Stimulated activated CD4-positive, alpha-beta T cell treated with anti-CD3 and anti-CD28 coated beads, Interleukin-1b, Interleukin-23, amount 100 ng/mL, for 1 hour (primary cell): Measurements from ENCODE around the gene STEAP2.

ENCODE experiments used
- DNase-seq, 2 donors: peaks; one replicate each; pipeline ENCODE4 v3.0.0-alpha.2; 2020; ENCODE audit warnings: low read depth in 2 of 2

The STEAP2 gene

DNA sequence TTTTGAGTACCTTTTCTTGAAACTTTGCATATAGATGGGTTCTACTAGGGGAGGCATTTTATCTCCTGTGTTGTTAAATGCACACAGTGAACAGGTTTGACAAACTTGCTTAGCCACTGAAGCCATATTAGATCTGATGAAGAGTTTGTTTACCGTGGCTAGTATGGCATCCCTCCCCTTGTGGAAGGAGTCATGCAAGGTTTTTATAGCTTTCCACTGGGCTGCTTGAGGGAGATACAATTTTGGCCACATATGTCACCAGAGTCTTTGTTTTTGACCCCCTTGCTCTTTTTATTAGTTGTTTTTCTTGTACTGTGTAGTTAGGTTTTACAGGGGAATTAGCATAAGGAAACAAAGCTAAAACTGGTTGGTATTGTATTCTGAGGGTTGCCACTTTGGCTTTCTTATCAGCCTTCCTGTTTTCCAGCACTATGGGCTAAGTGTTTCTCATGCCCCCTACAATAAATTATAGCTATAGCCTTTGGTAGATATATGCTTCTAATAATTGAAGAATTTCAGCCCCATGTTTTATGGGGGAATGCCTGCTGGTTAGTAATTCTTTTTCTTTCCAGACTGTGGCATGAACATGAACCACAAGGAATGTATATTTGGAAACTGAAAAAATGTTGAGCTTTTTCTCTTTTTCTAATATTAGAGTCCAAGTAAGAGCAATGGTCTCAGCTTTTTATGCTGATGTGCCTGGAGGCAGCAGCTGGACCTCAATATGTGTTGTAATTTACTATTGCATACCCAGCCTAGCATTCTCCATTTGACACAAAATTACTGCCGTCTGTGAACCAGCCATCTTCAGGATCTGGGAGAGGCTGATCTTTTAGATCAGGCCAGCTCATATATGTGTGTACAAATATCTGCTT lies 18.4 kb upstream of the STEAP2 start:
- no peak for DNase-seq

DNA sequence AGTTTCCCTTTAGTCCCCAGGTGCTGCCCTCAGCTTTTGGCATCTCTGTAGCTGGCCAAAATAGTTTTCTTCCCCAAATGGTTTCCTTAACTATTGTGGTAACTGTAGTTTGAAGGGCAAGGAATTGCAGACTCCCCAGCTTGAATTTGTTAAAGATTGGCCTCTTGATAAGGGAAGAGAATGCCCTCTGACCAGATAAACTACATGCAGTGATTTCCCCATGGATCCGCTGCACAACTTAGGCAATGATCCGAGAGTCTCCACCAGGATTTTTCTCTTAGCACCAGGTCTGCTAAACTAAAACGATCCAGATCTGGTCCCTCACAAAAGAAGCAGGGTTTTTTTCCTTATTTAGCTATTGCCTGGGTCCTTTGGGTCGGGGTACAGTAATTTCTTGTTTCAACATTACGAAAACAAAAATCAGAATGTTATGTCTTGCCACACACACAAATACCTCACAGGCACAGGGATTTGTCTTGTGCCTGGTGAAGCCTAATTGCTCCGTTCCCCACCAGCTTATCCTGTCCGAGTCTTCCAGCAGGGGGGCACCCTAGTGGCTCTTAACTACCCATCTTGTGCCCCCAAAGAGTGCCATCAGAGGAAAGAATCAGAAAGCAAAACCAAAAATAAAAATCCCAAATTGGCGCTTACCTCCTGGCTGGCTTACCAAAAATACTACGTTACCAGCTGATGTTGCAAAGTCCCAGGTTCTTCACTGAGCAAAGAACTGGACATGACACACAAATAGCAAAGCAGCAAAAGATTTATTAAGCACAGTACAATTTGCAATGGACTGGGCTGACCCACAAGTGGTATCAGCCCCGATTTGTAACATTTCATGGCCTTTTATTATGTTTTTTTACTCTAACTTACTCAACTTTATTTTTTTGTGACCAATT lies 16.4 kb upstream of the STEAP2 start:
- no peak for DNase-seq

DNA sequence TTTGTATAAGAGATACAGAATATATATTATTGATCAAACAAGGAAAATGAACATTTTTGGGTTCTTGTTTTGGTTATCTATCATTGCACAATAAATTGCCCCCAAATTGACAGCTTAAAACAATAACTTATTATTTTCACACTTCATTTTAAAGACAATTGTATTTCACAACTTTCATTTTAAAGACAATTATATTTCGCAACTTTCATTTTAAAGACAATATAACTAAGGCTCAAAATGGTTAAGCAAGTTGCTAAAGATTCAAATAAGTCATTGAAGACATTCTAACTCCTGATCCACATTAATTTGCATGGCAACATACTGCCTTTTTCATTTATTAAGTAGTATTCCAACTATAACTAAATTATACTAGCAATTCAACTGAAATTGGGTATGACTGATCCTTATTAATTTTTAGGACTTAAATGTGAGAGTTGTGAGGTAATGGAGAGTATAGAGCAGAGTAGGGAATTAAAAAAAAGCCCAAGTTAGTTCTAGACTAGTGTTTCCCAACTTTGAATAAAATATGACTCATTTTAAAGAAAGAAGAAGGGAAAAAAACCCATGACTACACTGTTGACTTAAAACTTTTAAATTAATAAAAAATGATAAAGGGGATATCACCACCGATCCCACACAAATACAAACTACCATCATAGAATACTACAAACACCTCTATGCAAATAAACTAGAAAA lies 9.9 kb upstream of the STEAP2 start:
- no peak for DNase-seq

DNA sequence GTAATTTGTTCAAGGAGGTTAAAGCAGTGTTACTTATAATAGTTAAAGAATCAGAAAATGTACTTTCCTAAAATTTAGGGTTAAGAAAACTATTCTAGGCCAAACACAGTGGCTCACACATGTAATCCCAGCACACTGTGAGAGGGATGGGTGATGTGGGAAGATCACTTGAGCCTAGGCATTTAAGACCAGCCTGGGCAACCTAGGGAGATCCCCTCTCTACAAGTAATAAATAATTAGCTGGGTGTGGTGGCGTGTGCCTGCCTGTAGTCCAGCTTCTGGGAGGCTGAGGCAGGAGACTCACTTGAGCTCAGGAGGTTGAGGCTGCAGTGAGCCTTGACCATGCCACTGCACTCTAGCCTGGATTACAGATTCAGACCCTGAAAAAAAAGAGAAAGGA lies 3.6 kb upstream of the STEAP2 start:
- DNase-seq, result no peak

DNA sequence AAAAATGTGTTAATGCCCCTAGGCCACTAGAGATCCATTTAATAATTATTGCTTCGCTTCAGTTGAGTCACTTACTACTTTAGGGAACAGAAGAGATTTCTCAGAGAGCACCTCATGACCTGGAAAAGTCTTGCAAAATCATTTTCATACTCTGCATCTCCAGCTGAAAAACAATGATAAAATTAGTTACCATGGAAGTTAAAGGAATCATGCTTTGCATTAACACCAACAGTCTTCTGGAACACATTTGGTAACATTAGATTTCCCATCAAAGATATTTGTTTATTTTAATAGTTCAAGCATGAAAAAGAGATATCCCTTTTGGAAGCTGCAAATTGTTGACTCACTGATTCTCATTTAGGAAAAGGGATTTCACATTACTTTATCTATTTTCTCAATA lies 1.8 kb upstream of the STEAP2 start:
- no peak for DNase-seq

DNA sequence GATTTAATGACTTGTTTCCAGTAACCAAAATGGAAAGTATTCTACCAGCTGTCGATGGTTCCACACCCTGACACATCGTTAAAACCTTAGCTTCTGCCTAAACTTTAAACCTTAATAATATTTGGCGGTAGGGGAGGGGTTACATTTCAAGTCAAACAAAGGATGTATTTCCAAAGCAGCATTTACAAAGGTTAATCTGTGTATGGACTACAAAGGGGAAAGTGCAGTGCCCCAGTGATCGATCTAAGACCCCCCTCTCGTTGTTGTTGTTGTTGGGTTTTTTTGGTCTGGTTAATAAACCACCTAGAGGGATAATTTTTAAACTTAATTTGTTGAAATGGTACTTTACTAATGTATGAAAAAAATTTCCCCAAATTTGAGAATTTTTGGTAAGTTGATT lies 1.1 kb upstream of the STEAP2 start:
- DNase-seq, result no peak

DNA sequence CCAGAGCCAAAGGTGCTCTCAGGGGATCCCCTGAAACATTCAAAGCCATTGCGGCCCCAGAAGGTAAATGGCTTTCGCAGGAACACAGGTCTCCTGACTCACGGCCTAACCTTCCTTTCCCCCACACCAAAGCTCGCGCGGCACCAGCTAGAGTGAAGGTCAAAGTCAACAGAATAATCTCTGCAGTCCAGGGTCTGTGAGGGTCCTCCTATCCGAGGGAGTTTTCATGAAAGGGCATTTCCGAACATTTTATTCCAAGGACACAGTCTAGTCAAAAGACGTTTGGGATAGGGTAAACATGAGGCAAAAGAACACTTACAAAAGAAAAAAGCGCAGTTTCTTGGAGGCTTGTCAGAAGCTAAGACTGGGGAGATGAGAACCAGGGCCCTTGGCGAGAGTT lies 559 bp upstream of the STEAP2 start:
- no peak for DNase-seq

DNA sequence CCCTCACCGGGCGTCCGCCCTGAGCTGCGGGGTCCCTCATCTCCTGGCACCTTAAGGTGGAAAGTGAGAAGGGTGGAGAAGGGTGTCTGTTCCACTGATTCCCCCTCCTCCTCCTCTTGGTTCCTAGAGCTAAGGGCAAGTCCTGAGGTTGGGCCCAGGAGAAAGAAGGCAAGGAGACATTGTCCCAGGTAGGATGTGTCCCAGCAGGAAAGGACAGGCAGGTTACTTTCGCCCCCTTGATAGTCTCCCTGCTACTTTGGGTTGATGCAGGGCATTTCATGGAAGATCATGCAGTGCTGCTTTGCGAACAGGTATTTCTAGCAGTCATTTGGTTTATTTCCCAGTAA lies 582 bp downstream of the STEAP2 start:
- DNase-seq, result no peak

DNA sequence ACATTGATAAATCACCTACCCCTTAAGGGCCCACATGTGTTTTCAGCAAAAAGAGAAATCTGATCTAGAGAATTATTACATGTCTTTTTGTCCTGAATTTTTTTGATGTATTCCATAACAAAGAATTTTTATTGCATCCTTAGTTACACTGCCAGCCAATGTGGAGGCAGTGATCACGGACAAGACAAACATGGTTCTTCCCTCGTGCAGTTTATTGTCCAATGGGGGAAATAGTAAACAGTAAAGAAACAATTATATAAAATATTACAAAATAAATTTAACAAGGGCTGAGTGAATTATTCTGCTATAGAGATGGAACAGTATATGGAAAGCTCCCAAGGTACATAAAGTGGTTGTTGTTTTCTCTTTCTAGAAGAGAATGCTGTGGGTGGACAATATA lies 2.0 kb downstream of the STEAP2 start:
- no peak for DNase-seq

DNA sequence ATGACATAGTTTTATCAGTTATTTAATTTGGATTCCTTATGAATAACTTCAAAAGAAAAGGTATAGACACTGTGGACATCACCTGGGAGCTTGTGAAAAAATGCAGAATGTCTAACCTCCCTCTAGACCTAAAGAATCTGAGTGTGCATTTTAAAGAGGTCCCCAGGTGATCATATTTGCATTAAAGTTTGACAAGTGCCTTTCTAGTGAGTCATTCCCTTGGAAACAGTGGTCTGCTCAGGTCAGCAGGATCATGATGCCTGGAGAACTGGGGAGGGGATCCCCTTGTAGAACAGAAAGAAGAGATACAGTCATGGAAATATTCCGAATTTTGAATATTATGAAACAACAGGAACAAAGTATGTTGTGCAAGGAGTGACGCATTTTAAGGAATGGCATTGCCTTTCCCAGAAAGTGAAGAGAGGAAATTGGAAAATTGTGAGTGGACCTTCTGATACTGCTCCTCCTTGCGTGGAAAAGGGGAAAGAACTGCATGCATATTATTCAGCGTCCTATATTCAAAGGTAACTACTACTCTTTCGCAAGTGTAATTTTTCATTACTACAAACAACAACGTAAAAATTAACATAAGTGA lies 4.6 kb downstream of the STEAP2 start:
- no peak for DNase-seq

DNA sequence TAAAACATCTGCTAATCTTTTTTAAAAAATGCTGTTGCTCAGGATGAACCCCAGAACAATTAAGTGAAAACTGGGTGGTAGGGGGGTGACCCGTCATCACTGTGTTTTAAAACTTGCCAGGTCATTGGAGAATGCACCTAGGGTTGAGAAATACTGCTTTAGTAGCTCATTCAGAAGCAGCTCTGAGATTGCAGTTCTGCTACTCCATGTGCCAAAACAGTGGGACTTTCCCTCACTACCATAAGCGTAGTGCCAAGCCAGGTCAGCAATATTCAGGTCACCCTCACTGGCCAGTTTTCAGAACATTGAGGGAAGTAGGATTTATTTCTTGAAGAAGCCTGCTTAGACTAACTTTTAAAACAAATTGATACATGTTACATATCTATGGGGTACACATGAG lies 5.2 kb downstream of the STEAP2 start:
- DNase-seq, result no peak

DNA sequence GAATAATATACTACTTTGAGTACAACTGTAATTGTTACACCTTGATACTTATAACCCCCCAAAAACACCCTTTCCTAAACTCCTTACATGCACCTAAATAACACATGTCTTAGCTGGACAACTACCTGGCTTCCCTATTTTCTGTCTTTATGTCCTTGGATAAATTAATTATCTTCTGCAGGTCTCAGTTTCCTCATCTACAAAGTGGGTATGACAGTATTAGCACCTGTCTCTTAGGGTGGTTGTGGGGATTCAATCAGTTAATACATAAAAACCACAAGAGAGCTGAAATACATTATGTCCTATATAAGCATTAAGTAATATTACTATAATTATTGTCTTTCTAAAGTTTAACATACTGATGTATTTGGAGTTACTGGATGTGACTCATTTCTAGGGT lies 10.8 kb downstream of the STEAP2 start:
- DNase-seq, result no peak

DNA sequence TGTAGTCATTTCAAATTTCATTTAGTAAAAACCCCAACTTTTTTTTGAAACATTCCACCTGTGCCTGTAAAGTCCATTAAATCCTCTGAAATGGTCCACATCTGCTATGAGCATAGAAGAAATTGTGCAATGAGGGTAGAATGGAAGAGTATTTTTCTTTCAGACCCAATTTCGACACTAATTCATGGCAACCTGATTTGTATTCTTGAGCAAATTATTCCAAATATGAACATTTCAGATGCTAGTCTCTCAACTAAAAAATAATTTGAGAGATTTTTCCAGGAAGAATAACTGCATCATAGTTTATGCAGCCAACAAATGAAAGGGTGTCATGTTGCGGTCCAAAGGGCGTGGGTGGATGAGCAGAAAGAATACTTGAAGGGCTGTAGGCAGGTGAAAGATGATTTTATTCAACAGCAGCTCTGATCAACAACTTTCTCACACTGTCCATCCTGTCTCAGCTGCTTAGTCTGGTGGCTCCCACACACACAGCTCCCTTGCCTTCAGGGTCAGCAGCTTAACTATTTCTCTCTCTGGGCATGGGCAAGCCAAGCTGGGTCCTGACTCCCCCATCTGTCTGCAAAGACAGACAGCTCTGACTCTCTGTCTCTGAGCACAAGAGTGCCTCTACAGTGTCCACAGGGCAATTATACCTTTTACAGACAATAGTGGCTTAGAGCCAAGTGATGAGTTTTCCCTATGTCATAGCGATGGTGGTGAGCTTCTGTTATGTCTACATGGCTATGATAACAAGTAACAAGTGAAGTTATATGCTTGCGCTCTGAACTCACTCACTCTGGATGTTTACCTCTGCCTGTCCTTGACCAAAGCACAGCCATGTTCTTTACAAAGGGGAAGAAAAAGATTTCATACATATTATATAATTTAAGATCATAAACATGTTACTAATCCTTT lies 11.5 kb downstream of the STEAP2 start:
- no peak for DNase-seq

DNA sequence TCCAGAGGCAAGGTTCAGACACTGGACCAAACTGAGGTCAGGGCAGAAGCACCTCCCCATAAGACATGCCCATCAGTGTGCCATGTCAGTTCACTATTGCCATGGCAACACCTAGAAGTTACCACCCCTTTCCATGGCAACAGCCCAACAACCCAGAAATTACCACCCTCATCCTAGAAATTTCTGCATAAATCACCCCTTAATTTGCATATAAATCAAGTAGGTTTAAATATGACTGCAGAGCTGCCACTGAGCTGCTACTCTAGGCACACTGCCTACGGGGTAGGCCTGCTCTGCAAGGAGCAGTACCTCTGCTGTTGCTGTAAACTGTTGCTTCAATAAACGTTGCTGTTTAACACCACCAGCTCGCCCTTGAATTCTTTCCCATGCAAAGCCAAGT lies 12.7 kb downstream of the STEAP2 start:
- no peak for DNase-seq

DNA sequence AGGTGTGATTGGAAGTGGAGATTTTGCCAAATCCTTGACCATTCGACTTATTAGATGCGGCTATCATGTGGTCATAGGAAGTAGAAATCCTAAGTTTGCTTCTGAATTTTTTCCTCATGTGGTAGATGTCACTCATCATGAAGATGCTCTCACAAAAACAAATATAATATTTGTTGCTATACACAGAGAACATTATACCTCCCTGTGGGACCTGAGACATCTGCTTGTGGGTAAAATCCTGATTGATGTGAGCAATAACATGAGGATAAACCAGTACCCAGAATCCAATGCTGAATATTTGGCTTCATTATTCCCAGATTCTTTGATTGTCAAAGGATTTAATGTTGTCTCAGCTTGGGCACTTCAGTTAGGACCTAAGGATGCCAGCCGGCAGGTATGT lies 13.6 kb downstream of the STEAP2 start:
- no peak for DNase-seq

DNA sequence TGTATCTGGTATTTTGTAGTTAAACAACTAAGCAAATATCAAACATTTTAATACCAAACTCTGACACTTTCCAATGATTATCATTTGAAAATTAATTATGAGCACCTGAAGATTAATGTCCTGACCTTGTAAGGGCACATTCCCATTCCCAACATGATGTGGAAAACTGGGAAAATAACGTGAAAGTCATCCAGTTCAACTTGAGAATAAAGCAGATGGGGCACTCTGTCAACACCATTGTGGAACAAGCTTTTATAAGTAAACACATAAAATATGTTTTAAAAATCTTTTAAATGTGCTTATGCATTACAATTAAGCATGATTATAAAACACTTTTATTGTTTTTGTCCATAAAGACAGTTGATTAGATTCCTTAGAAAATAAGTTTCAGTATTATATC lies 14.1 kb downstream of the STEAP2 start:
- DNase-seq, result no peak

DNA sequence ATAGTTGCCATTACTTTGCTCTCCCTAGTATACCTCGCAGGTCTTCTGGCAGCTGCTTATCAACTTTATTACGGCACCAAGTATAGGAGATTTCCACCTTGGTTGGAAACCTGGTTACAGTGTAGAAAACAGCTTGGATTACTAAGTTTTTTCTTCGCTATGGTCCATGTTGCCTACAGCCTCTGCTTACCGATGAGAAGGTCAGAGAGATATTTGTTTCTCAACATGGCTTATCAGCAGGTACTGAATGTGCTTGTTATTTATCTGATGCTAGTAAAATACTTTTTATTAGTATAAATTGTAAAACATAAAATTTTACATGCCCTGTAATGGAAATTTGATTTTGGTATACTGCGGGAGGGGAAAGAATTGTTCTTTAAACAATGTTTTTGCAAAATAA lies 15.7 kb downstream of the STEAP2 start:
- no peak for DNase-seq

DNA sequence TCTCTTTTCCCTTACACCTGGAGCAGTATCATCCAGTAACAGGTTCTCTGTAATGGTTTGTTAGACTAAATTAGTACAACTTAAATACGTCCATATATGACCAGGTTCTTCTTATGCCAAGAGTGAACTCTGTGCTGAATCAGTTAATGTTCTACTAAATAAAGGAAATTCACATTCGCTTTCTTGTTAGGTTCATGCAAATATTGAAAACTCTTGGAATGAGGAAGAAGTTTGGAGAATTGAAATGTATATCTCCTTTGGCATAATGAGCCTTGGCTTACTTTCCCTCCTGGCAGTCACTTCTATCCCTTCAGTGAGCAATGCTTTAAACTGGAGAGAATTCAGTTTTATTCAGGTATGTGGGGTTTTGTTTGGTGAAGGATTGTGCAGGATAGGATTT lies 18.1 kb downstream of the STEAP2 start:
- no peak for DNase-seq

DNA sequence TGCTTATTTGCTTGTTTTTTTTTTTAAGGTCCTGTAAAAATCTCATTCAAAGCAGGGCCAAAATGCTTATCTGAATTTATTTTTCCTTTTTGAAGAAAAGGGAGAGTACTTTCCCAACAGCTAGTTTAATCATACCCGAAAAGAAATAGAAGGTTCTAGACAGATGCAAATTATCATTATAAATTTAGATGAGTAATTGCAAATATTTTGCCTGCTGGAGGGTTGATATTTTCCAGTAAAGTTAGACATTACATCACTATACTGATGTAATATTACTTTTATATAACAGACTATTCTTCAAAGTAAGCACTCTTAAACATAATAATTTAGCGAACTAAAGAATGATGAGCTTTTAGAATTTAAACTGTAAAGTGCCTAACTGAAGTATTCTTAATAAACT lies 19.3 kb downstream of the STEAP2 start:
- DNase-seq, result no peak

DNA sequence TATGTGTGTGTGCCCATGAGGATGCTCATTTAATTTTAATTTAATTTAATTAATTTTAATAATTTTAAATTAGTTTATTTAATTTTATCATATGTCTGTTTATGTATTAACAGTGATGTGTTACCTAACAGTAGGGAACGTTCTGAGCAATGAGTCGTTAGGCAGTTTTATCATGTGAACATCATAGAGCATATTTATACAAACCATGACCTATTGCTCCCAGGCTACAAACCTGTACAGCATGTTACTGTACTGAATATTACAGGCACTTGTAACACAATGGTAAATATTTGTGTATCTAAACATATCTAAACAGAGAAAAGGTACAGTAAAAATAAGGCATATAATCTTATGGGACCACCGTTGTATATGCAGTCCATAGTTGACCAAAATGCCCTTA lies 19.8 kb downstream of the STEAP2 start:
- DNase-seq, result no peak

DNA sequence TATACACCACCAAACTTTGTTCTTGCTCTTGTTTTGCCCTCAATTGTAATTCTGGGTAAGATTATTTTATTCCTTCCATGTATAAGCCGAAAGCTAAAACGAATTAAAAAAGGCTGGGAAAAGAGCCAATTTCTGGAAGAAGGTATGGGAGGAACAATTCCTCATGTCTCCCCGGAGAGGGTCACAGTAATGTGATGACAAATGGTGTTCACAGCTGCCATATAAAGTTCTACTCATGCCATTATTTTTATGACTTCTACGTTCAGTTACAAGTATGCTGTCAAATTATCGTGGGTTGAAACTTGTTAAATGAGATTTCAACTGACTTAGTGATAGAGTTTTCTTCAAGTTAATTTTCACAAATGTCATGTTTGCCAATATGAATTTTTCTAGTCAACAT lies 20.9 kb downstream of the STEAP2 start:
- DNase-seq, result no peak
